ENCODE measurements around the gene NAV3. TPM values are rescaled to one million over a fixed set of nuclear protein-coding genes. Genes with fewer than 3 reads are reported as not detected.

The NAV3 gene
- total RNA-seq, 1 experiment from 2014 or later: 2.5 TPM

DNA sequence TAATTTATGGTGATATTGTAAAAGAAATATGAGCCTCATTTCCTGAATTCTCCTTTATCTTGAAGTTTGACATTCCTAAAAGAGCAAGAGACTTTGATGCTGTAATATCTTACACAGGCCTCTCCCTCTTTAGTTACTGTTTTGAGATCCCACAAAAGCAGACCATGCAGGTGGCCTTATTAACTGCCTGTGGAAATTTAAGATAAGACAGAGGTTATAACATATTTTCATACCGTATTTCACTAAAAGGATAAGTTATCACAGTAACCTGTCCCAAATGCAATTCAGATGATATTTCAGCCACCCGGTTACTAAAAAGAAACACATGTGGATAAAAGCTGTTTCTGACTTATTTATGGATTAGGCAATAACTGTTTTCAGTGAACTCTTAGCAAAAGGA is 150.1 kb downstream of the NAV3 start:
- Histone ChIP-seq H3K4me3 (ENCODE audit: low read depth in 2 of 2, low read length in 2 of 2) (no peak overlapping the region), H3K4me1 (ENCODE audit: control insufficient read depth, insufficient read depth, low read length) (no peaks in the 10 kb centered on the region), H3K27me3 (ENCODE audit: control insufficient read depth, insufficient read depth, low read length) (no peaks in the 10 kb centered on the region), H3K27ac (ENCODE audit: low read length) (no peak overlapping the region), H3K36me3 (ENCODE audit: control insufficient read depth, insufficient read depth, low read length) (no peaks in the 10 kb centered on the region), H3K9me3 (ENCODE audit: control insufficient read depth, insufficient read depth, low read depth, low read length) (no peaks in the 10 kb centered on the region)
- intact Hi-C loops (cut with micrococcal nuclease; ENCODE audit: unreplicated experiment) (no loop called here), in situ Hi-C loops (cut with HindIII; ENCODE audit: low pct_unique_long_range_greater_than_20kb, low sequenced_read_pairs) (no loop called here)
- POLR2A ChIA-PET: no interaction called here
- no TSS peak for BruUV-seq (replicated peaks)
- no peak for TF ChIP-seq SIN3A (IDR thresholded peaks at IDR 0.05; ENCODE audit: borderline replicate concordance, insufficient read depth, low read depth, low read length)
- TF ChIP-seq, protein P1, sequence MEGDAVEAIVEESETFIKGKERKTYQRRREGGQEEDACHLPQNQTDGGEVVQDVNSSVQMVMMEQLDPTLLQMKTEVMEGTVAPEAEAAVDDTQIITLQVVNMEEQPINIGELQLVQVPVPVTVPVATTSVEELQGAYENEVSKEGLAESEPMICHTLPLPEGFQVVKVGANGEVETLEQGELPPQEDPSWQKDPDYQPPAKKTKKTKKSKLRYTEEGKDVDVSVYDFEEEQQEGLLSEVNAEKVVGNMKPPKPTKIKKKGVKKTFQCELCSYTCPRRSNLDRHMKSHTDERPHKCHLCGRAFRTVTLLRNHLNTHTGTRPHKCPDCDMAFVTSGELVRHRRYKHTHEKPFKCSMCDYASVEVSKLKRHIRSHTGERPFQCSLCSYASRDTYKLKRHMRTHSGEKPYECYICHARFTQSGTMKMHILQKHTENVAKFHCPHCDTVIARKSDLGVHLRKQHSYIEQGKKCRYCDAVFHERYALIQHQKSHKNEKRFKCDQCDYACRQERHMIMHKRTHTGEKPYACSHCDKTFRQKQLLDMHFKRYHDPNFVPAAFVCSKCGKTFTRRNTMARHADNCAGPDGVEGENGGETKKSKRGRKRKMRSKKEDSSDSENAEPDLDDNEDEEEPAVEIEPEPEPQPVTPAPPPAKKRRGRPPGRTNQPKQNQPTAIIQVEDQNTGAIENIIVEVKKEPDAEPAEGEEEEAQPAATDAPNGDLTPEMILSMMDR (IDR thresholded peaks at IDR 0.05): no peak
- no peak for TF ChIP-seq POLR2AphosphoS5 (IDR thresholded peaks at IDR 0.05; ENCODE audit: low read depth, low read length)
- no peak for TF ChIP-seq TCF7L2 (IDR thresholded peaks at IDR 0.05; ENCODE audit: low read depth, low read length)
- TF ChIP-seq, protein P2, sequence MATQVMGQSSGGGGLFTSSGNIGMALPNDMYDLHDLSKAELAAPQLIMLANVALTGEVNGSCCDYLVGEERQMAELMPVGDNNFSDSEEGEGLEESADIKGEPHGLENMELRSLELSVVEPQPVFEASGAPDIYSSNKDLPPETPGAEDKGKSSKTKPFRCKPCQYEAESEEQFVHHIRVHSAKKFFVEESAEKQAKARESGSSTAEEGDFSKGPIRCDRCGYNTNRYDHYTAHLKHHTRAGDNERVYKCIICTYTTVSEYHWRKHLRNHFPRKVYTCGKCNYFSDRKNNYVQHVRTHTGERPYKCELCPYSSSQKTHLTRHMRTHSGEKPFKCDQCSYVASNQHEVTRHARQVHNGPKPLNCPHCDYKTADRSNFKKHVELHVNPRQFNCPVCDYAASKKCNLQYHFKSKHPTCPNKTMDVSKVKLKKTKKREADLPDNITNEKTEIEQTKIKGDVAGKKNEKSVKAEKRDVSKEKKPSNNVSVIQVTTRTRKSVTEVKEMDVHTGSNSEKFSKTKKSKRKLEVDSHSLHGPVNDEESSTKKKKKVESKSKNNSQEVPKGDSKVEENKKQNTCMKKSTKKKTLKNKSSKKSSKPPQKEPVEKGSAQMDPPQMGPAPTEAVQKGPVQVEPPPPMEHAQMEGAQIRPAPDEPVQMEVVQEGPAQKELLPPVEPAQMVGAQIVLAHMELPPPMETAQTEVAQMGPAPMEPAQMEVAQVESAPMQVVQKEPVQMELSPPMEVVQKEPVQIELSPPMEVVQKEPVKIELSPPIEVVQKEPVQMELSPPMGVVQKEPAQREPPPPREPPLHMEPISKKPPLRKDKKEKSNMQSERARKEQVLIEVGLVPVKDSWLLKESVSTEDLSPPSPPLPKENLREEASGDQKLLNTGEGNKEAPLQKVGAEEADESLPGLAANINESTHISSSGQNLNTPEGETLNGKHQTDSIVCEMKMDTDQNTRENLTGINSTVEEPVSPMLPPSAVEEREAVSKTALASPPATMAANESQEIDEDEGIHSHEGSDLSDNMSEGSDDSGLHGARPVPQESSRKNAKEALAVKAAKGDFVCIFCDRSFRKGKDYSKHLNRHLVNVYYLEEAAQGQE (IDR thresholded peaks at IDR 0.05; ENCODE audit: insufficient read depth in 1 of 2, low read depth in 2 of 2, low read length in 1 of 2): no peak
- CTCF ChIA-PET: no interaction called here
- DNase-seq (ENCODE audit: low read depth, low spot score): no peak
- no peak for ATAC-seq

DNA sequence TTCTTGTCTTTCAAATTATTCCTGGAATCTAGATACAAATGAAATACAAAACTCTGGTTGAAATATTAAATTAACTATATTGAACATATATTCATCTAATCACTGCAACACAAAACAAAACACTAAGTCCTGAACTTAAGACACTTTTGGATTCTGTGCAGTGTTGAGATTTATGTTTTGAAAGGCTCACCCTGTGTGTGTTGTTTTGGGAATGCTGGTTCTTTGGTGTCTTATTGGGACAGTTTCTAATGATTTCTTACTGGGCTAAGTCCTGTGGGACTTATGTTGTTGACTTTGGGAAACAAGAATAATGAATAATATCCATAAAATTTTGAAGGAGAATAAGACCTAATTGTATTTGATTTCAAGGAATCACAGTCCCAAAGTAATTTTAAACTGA is 153.2 kb downstream of the NAV3 start:
- POLR2A ChIA-PET: no interaction called here
- H3K36me3 ChIP-seq (ENCODE audit: control insufficient read depth, insufficient read depth, low read length): no peaks in the 10 kb centered on the region
- intact Hi-C loops (cut with micrococcal nuclease; ENCODE audit: unreplicated experiment): no loop called here
- no peaks in the 10 kb centered on the region for H3K27me3 ChIP-seq (ENCODE audit: control insufficient read depth, insufficient read depth, low read length)
- no TSS peak for BruUV-seq (replicated peaks)
- no peak for ATAC-seq
- CTCF ChIA-PET: no interaction called here
- H3K27ac ChIP-seq (ENCODE audit: low read length): no peak overlapping the region
- no peak overlapping the region for H3K4me3 ChIP-seq (ENCODE audit: low read depth in 2 of 2, low read length in 2 of 2)
- H3K4me1 ChIP-seq (ENCODE audit: control insufficient read depth, insufficient read depth, low read length): no peaks in the 10 kb centered on the region
- TF ChIP-seq, protein P2 (IDR thresholded peaks at IDR 0.05; ENCODE audit: insufficient read depth in 1 of 2, low read depth in 2 of 2, low read length in 1 of 2): no peak
- TF ChIP-seq POLR2AphosphoS5 (IDR thresholded peaks at IDR 0.05; ENCODE audit: low read depth, low read length) (no peak), TCF7L2 (IDR thresholded peaks at IDR 0.05; ENCODE audit: low read depth, low read length) (no peak)
- TF ChIP-seq, protein P1 (IDR thresholded peaks at IDR 0.05): no peak
- DNase-seq (ENCODE audit: low read depth, low spot score): no peak
- in situ Hi-C loops (cut with HindIII; ENCODE audit: low pct_unique_long_range_greater_than_20kb, low sequenced_read_pairs): no loop called here
- no peaks in the 10 kb centered on the region for H3K9me3 ChIP-seq (ENCODE audit: control insufficient read depth, insufficient read depth, low read depth, low read length)
